ENCODE results near the gene SHB. TPM values are rescaled to one million over a fixed set of nuclear protein-coding genes. Genes with fewer than 3 reads are reported as not detected.

Gene SHB
- total RNA-seq, 1 donor from 2014 or later = 22.5 TPM

DNA sequence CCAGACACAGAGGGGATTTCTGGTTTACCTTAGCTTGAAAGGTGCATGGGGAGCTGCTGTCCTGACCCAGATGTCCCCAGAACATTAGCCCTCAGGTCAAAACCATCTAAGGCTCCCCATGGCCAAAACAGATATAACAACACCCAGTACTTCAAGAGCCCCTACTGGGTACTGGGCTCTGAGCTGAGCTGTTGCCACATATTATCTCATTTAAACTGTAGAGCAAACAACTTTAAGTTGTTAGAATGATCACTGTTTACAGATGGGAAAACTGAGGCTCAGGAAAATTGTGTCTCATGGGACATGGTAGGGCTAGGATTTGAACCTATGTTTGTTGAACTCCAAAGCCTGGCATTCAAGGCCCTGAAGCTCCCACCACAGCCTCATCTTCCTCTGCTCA, 144.5 kb downstream of the SHB start:
- H3K9me3 Mint-ChIP-seq (ENCODE audit: low read depth) = no peaks in the 10 kb centered on the region
- peaks cover 2% of the 10 kb centered on the region for H3K36me3 Mint-ChIP-seq (ENCODE audit: insufficient read depth)
- H3K27me3 Mint-ChIP-seq = no peaks in the 10 kb centered on the region
- no peak overlapping the region for H3K27ac Mint-ChIP-seq
- H3K4me1 Mint-ChIP-seq (ENCODE audit: low read depth) = peaks cover 12% of the 10 kb centered on the region
- TF ChIP-seq, protein P1, sequence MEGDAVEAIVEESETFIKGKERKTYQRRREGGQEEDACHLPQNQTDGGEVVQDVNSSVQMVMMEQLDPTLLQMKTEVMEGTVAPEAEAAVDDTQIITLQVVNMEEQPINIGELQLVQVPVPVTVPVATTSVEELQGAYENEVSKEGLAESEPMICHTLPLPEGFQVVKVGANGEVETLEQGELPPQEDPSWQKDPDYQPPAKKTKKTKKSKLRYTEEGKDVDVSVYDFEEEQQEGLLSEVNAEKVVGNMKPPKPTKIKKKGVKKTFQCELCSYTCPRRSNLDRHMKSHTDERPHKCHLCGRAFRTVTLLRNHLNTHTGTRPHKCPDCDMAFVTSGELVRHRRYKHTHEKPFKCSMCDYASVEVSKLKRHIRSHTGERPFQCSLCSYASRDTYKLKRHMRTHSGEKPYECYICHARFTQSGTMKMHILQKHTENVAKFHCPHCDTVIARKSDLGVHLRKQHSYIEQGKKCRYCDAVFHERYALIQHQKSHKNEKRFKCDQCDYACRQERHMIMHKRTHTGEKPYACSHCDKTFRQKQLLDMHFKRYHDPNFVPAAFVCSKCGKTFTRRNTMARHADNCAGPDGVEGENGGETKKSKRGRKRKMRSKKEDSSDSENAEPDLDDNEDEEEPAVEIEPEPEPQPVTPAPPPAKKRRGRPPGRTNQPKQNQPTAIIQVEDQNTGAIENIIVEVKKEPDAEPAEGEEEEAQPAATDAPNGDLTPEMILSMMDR (IDR thresholded peaks at IDR 0.05; ENCODE audit: unreplicated experiment) = no peak
- DNase-seq (ENCODE audit: low spot score, unreplicated experiment) = no peak
- no peak overlapping the region for H3K4me3 Mint-ChIP-seq (ENCODE audit: low read depth)

DNA sequence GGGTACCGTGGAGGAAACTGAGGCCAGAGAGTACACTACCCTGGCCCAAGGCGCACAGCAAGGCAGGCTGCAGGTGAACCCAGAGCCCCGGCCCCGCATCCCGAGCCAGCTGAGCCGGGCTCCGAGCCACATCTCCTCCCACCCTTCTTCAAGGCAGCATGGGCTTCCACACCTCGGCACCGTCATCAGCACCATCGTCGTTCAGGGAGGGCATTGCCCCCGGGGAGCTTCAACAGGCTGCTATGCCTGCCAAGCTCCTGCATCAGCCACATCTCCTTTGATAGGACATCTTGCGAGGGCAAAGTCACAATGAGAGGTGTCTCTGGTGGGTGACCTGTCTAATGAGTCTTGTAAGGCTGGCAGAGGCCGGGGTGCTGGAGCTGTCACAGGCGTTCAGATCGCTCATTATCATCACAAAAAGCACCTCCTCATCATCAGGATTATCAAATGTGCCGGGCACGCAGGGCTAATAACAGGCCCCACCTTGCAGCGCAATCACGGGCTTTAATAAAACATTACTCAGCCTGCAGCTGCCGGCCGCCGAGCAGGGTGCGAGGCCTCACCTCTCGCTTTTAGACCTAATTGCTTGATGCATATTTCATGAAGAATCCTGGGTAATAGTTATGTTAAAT, 145.1 kb downstream of the SHB start:
- H3K4me1 Mint-ChIP-seq (ENCODE audit: low read depth) = peaks cover 12% of the 10 kb centered on the region

DNA sequence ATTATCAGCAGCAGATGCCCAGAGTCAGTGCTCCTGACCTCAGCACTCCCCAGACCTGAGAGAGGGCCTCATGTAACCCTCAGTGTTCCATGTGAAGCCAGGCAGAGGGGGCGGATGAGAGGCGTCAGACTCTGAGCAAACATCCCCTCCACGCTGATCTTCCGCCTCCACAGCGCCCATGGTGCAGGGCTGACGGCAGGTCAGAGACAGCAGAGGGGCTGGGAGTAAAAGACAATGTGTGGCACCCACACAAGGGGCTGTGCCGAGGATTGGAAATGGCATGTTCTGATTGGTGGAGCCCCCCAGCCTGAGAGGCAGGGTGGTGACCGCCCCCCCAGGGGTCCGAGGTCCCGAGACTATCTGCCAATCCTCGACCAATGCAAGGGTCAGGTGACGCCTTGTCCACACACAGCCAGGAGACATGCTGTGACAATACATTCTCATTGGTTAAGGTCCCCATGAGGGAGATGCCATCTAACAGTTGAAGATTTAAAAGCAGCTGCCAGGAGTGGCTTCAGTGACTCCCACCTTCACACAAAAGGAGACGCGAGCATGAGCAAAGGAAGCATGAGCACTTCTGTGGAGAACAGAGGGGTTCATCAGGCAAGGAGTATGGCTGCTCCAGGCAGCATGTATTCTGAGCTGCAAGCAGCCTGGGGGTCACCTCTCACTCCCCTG, 145.8 kb downstream of the SHB start:
- Mint-ChIP-seq H3K4me3 (ENCODE audit: low read depth) (peak overlapping the region; percentile 16), H3K27ac (no peak overlapping the region), H3K9me3 (ENCODE audit: low read depth) (no peaks in the 10 kb centered on the region), H3K4me1 (ENCODE audit: low read depth) (peaks cover 12% of the 10 kb centered on the region), H3K27me3 (no peaks in the 10 kb centered on the region), H3K36me3 (ENCODE audit: insufficient read depth) (peaks cover 2% of the 10 kb centered on the region)
- no peak for DNase-seq (ENCODE audit: low spot score, unreplicated experiment)
- TF ChIP-seq, protein P1 (IDR thresholded peaks at IDR 0.05; ENCODE audit: unreplicated experiment) = no peak

More for the DNA sequence above, 145.1 kb downstream of the SHB start:
- peaks cover 2% of the 10 kb centered on the region for H3K36me3 Mint-ChIP-seq (ENCODE audit: insufficient read depth)
- H3K27me3 Mint-ChIP-seq = no peaks in the 10 kb centered on the region
- H3K9me3 Mint-ChIP-seq (ENCODE audit: low read depth) = no peaks in the 10 kb centered on the region
- H3K27ac Mint-ChIP-seq = no peak overlapping the region
- no peak overlapping the region for H3K4me3 Mint-ChIP-seq (ENCODE audit: low read depth)
- no peak for DNase-seq (ENCODE audit: low spot score, unreplicated experiment)
- TF ChIP-seq, protein P1 (IDR thresholded peaks at IDR 0.05; ENCODE audit: unreplicated experiment) = no peak

DNA sequence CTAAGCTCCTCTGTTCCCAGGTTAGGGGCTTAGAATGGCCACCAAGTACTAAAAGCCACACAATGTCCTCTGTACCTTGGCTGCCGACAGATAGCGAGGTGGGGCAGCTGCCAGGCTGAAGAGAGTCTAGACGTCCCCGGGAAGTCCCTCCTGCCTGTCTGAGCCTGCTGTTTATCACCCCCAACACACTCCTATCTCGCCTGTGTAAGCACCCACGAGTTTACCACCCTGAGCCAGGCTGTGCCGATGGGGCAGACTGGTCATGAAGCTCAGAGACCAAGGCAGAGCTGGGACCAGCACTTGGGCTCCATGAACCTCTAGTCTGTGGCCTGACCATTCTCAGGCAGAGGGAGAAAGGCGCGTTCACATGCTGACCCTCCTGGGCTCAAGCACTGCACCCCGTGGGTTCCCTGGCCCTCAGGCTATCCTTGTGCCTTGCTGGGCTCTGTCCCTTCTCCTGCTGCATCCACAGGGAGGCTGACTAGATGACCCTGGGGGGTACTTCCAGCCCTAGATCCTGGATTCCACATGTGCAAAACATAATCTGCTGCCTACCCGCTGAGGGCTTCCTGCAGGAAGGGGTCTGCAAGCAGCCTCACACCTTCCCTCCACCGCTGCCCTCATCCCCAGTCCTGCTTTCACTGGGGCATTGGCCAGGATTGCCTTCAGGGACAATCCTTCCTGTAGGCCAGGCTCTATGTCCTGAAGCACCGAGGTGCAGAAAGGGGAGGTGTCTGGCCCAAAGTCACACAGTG, 146.5 kb downstream of the SHB start:
- TF ChIP-seq, protein P1 (IDR thresholded peaks at IDR 0.05; ENCODE audit: unreplicated experiment) = no peak
- H3K4me1 Mint-ChIP-seq (ENCODE audit: low read depth) = peaks cover 8% of the 10 kb centered on the region
- no peaks in the 10 kb centered on the region for H3K27me3 Mint-ChIP-seq
- H3K36me3 Mint-ChIP-seq (ENCODE audit: insufficient read depth) = peaks cover 4% of the 10 kb centered on the region
- no peaks in the 10 kb centered on the region for H3K9me3 Mint-ChIP-seq (ENCODE audit: low read depth)
- no peak overlapping the region for H3K4me3 Mint-ChIP-seq (ENCODE audit: low read depth)
- no peak for DNase-seq (ENCODE audit: low spot score, unreplicated experiment)
- no peak overlapping the region for H3K27ac Mint-ChIP-seq

DNA sequence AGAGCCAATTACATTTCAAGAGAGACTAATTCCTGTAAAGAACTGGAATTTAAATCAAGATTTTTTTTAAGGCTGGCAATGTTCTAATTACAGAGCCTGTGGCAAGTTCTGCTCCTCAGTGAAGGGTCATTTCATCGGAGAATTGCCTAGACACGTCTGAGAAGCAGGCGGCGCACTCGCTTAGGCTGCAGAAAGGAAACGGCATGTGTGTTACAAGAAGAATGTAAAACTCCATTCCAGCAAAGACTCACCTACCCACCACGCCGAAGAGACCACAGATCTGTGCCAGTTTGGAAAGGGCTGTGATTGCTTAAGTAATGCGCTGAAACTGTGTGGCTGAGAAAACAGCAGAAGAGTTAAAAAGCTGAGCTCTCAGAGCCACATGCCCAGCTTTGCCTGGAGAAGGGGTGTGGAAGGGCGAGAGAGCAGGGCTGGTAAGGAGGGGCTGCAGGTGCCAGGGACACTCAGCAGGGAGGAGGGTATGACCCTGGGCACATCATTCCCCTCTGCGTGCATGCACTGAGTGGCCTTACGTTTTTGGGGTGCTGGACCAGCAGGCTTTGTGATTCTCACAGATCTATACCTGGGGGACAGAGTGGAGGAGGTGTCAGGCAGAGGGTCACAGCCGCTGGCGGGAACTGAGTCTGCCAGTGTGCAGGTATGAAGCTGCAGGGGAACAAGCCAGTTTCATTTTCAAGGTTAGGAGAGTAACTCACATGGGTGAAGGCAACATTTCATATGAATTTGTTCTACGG, 147.3 kb downstream of the SHB start:
- peak overlapping the region; percentile 50 for H3K27ac Mint-ChIP-seq
- peaks cover 8% of the 10 kb centered on the region for H3K4me1 Mint-ChIP-seq (ENCODE audit: low read depth)
- no peak for DNase-seq (ENCODE audit: low spot score, unreplicated experiment)

More for the DNA sequence above, 147.3 kb downstream of the SHB start:
- peaks cover 4% of the 10 kb centered on the region for H3K36me3 Mint-ChIP-seq (ENCODE audit: insufficient read depth)
- H3K27me3 Mint-ChIP-seq = no peaks in the 10 kb centered on the region
- H3K4me3 Mint-ChIP-seq (ENCODE audit: low read depth) = no peak overlapping the region
- TF ChIP-seq, protein P1 (IDR thresholded peaks at IDR 0.05; ENCODE audit: unreplicated experiment) = no peak
- no peaks in the 10 kb centered on the region for H3K9me3 Mint-ChIP-seq (ENCODE audit: low read depth)
